B cell (primary cell): ENCODE results near the gene ZNF541. TPM values are rescaled to one million over a fixed set of nuclear protein-coding genes. Genes with fewer than 3 reads are reported as not detected.

Experiments
- ATAC-seq: fragments of 200-7000 bp; cut with Tn5 transposase; one replicate; pipeline ENCODE4 v1.10.0; 2021; ENCODE audit warnings: low read depth, mild to moderate bottlenecking, moderate number of reproducible peaks, moderate library complexity
- CTCF ChIA-PET: fragments of 350-600 bp; sonication (Branson Sonifier 250); formaldehyde crosslinking; loops from one replicate; lab custom pipeline; 2021; ENCODE audit warnings: antibody characterized with exemption, inconsistent platforms; lab: Charles Lee
- POLR2A ChIA-PET: fragments of 350-600 bp; sonication (Branson Sonifier 250); formaldehyde crosslinking; loops from one replicate; lab custom pipeline; 2021; ENCODE audit warnings: antibody characterized with exemption; lab: Charles Lee
- DNase-seq: peaks from one replicate; pipeline ENCODE4 v3.0.0; 2013
- H2AFZ ChIP-seq: 2 replicates; pipeline ENCODE4 v1.6.1; 2012; ENCODE audit warnings: mild to moderate bottlenecking, low read depth, low read length; ENCODE audit not compliant: insufficient read depth, poor library complexity, severe bottlenecking
- H3K27ac ChIP-seq, 2 donors: 1 replicate in 1 of 2; 2 replicates in 1 of 2; pipeline ENCODE4 v1.5.1; 2012 to 2013; ENCODE audit warnings: low read length in 2 of 2, mild to moderate bottlenecking in 2 of 2, moderate library complexity in 1 of 2
- H3K27me3 ChIP-seq, 4 experiments: fragments of 200-600 bp in 1 of 4; sonication (generic) in 1 of 4; replicated peaks in 1 of 4; 1 replicate in 2 of 4; 2 replicates in 2 of 4; pipeline versions ENCODE4 v1.6.1 to v1.7.0; 2013 to 2016; ENCODE audit warnings: low read length in 3 of 4, mild to moderate bottlenecking in 2 of 4, mixed read lengths in 1 of 4, moderate library complexity in 1 of 4; ENCODE audit not compliant: insufficient read depth in 4 of 4, control insufficient read depth in 3 of 4; ENCODE audit errors: control extremely low read depth in 1 of 4
- H3K36me3 ChIP-seq, 2 experiments: replicated peaks in 1 of 2; 1 replicate in 1 of 2; 2 replicates in 1 of 2; pipeline versions ENCODE4 v1.6.1 to v1.7.1; 2013; ENCODE audit warnings: low read length in 1 of 2; ENCODE audit not compliant: insufficient read depth in 2 of 2, control insufficient read depth in 1 of 2; ENCODE audit errors: control extremely low read depth in 1 of 2, extremely low read depth in 1 of 2
- H3K4me1 ChIP-seq, 2 donors: fragments of 200-600 bp in 1 of 2; sonication (generic) in 1 of 2; 1 replicate in 1 of 2; 2 replicates in 1 of 2; pipeline versions ENCODE4 v1.5.1 to v1.6.1; 2013 to 2017; ENCODE audit warnings: low read length in 2 of 2; ENCODE audit not compliant: control insufficient read depth in 2 of 2, insufficient read depth in 2 of 2
- H3K4me2 ChIP-seq: replicated peaks from 2 replicates; pipeline ENCODE3; 2012; ENCODE audit warnings: mild to moderate bottlenecking, low read depth, low read length; ENCODE audit not compliant: poor library complexity, severe bottlenecking
- H3K4me3 ChIP-seq, 5 experiments: fragments of 200-600 bp in 1 of 5; sonication (generic) in 1 of 5; 1 replicate in 3 of 5; 2 replicates in 2 of 5; pipeline versions ENCODE4 v1.5.1 to v1.7.0; 2011 to 2016; ENCODE audit warnings: low read length in 4 of 5, mild to moderate bottlenecking in 4 of 5, low read depth in 2 of 5, control low read depth in 1 of 5, moderate library complexity in 1 of 5; ENCODE audit not compliant: insufficient read depth in 1 of 5; ENCODE audit errors: control extremely low read depth in 1 of 5, extremely low read depth in 1 of 5
- H3K79me2 ChIP-seq: fragments of 200-600 bp; sonication (generic); one replicate; pipeline ENCODE4 v1.6.0; 2016; ENCODE audit warnings: low read length; ENCODE audit not compliant: control insufficient read depth, insufficient read depth
- H3K9ac ChIP-seq: fragments of 200-600 bp; sonication (generic); 2 replicates; pipeline ENCODE4 v1.6.1; 2017; ENCODE audit warnings: mild to moderate bottlenecking, low read length, moderate library complexity
- H3K9me3 ChIP-seq, 3 donors: one replicate each; pipeline versions ENCODE4 v1.6.1 to v1.7.1; 2013; ENCODE audit warnings: low read length in 2 of 3; ENCODE audit not compliant: control insufficient read depth in 2 of 3, insufficient read depth in 1 of 3; ENCODE audit errors: control extremely low read depth in 1 of 3
- H4K20me1 ChIP-seq: 2 replicates; pipeline ENCODE4 v1.6.0; 2012; ENCODE audit warnings: mild to moderate bottlenecking, low read length; ENCODE audit not compliant: insufficient read depth, control insufficient read depth, poor library complexity, severe bottlenecking
- H3K27ac Mint-ChIP-seq: one replicate; pipeline ENCODE4 v1.8.0; 2021; ENCODE audit warnings: mixed read lengths
- H3K27me3 Mint-ChIP-seq: one replicate; pipeline ENCODE4 v1.8.0; 2021; ENCODE audit warnings: mixed read lengths
- H3K4me1 Mint-ChIP-seq: one replicate; pipeline ENCODE4 v1.8.0; 2021; ENCODE audit warnings: mixed read lengths
- H3K4me3 Mint-ChIP-seq: one replicate; pipeline ENCODE4 v1.8.0; 2021; ENCODE audit warnings: mixed read lengths
- H3K9me3 Mint-ChIP-seq: one replicate; pipeline ENCODE4 v1.8.0; 2022; ENCODE audit warnings: mixed read lengths; ENCODE audit not compliant: insufficient read depth
- EZH2 ChIP-seq: IDR thresholded peaks from 2 replicates; pipeline ENCODE4 v1.6.1; 2012; ENCODE audit warnings: borderline replicate concordance, low read depth, mild to moderate bottlenecking, moderate library complexity, low read length; ENCODE audit not compliant: insufficient read depth, poor library complexity, severe bottlenecking
- WGBS: methylation state at CpG from one replicate; pipeline ENCODE4 v1.1.5; 2013; ENCODE audit warnings: missing lambda C conversion rate; ENCODE audit not compliant: insufficient coverage; 5-methylcytosine and 5-hydroxymethylcytosine counted together
- intact Hi-C: fragments of 100-400 bp; cut with micrococcal nuclease; formaldehyde crosslinking; loops from one replicate; pipeline ENCODE4 v1.10.0; 2022
- polyA plus RNA-seq: library from polyadenylated mRNA; depleted of rRNA; stranded (reverse); fragments of >200 nt; gene quantifications from 2 replicates; pipeline ENCODE4 v1.2.3, GENCODE V29; 2012
- total RNA-seq, 2 donors: library from RNA; stranded (reverse); fragments of 120-200 nt in 1 of 2; gene quantifications; 1 replicate in 1 of 2; 2 replicates in 1 of 2; pipeline versions ENCODE4 v1.2.3 to v1.2.4, GENCODE V29; 2013 to 2022
- TF ChIP-seq, protein P1 (sequence below): fragments of 200-600 bp; IDR thresholded peaks from one replicate; pipeline ENCODE4 v1.8.0; 2022; ENCODE audit warnings: antibody characterized with exemption, mild to moderate bottlenecking

Gene ZNF541
- total and polyA plus RNA-seq, 2 donors (not counting 1 experiment from before 2014, with no cell fraction given): 0.03 TPM; not detected in 1

DNA sequence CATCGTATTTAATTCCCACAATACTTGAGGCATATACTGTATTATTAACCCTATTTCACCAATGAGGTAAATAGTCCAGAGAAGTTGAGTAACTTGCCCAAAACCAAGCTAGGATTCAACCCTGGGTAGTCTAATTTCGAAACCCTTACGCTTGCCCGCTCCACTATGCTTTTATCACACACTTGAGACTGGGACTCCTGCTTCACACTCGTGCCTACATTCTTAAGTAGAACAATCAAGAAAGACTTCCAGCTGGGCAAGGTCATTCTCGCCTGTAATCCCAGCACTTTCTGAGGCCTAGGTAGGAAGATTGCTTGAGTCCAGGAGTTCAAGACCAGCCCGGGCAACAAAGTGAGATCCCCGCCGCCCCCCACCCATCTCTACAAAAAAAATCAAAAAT, 3.6 kb downstream of the ZNF541 start:
- Histone ChIP-seq H2AFZ (no peak overlapping the region), H3K9ac (no peak overlapping the region), H4K20me1 (no peaks in the 10 kb centered on the region), H3K27ac (no peak overlapping the region), H3K4me1 (peaks cover 7 to 11% of the 10 kb centered on the region in 2 donors), H3K79me2 (no peaks in the 10 kb centered on the region), H3K36me3 (no peaks in the 10 kb centered on the region), H3K9me3 (peaks cover 0 to 16% (median 0%) of the 10 kb centered on the region in 3 donors), H3K4me3 (no peak overlapping the region), H3K4me2 (no peak overlapping the region), H3K27me3 (peaks cover 0 to 20% (median 15%) of the 10 kb centered on the region in 4 experiments)
- Mint-ChIP-seq H3K9me3 (no peaks in the 10 kb centered on the region), H3K27me3 (peaks cover 33% of the 10 kb centered on the region), H3K4me1 (peaks cover 4% of the 10 kb centered on the region), H3K27ac (no peak overlapping the region), H3K4me3 (no peak overlapping the region)
- no peak for TF ChIP-seq EZH2
- TF ChIP-seq, protein P1, sequence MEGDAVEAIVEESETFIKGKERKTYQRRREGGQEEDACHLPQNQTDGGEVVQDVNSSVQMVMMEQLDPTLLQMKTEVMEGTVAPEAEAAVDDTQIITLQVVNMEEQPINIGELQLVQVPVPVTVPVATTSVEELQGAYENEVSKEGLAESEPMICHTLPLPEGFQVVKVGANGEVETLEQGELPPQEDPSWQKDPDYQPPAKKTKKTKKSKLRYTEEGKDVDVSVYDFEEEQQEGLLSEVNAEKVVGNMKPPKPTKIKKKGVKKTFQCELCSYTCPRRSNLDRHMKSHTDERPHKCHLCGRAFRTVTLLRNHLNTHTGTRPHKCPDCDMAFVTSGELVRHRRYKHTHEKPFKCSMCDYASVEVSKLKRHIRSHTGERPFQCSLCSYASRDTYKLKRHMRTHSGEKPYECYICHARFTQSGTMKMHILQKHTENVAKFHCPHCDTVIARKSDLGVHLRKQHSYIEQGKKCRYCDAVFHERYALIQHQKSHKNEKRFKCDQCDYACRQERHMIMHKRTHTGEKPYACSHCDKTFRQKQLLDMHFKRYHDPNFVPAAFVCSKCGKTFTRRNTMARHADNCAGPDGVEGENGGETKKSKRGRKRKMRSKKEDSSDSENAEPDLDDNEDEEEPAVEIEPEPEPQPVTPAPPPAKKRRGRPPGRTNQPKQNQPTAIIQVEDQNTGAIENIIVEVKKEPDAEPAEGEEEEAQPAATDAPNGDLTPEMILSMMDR: no peak
- ATAC-seq (no peak), DNase-seq (no peak)
- ChIA-PET CTCF (no interaction called here), POLR2A (no interaction called here)
- intact Hi-C loops: no loop called here
- WGBS: 100% methylated on average over 3 of the region's 9 CpGs

DNA sequence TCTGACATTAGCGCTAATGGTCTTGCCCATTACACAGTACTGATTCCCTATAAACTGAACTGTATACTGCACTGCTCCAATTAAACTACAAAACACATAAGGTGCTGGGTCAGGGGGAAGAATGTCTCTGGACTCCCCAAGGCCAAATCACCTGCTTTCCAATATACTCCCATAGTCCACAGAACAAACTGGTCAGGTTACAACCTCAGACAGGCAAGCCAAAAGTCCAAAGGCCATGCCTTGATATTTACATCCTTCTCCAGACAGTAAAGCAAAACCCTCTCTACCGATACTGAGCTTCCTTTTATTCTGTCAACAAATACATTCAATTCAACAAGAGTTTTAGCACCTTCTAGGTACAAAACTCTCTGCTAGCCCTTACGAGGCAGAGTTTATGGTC, 8.9 kb downstream of the ZNF541 start:
- Histone ChIP-seq H3K9me3 (no peaks in the 10 kb centered on the region), H2AFZ (no peak overlapping the region), H3K79me2 (no peaks in the 10 kb centered on the region), H3K36me3 (no peaks in the 10 kb centered on the region), H3K27ac (no peak overlapping the region), H3K4me3 (no peak overlapping the region), H3K27me3 (peaks cover 0 to 4% (median 2%) of the 10 kb centered on the region in 4 experiments), H4K20me1 (no peaks in the 10 kb centered on the region), H3K9ac (no peak overlapping the region), H3K4me1 (no peaks in the 10 kb centered on the region), H3K4me2 (no peak overlapping the region)
- peaks cover 31% of the 10 kb centered on the region for H3K27me3 Mint-ChIP-seq
- H3K4me1 Mint-ChIP-seq: no peaks in the 10 kb centered on the region
- intact Hi-C loops: no loop called here
- WGBS: 94% methylated on average over 2 of the region's 3 CpGs
- ChIA-PET POLR2A (interaction anchor here (0.7 kb wide), 1 partner anchor 29 kb away, joined by 3 read pairs; no protein-coding TSS in a partner anchor), CTCF (no interaction called here)
- no peaks in the 10 kb centered on the region for H3K9me3 Mint-ChIP-seq
- TF ChIP-seq EZH2: no peak
- TF ChIP-seq, protein P1: no peak
- DNase-seq: no peak
- ATAC-seq: no peak
- H3K4me3 Mint-ChIP-seq: no peak overlapping the region
- H3K27ac Mint-ChIP-seq: no peak overlapping the region
